Lower leg skin (tissue), 4 donors: ENCODE measurements around the gene TASOR. TPM values are rescaled to one million over a fixed set of nuclear protein-coding genes. Genes with fewer than 3 reads are reported as not detected.

Experiments
- DNase-seq, 2 donors: peaks; one replicate each; pipeline ENCODE4 v3.0.0-alpha.2; 2019; ENCODE audit warnings: low spot score in 2 of 2
- H3K4me3 ChIP-seq: fragments of 200-600 bp; sonication (generic); 2 replicates; pipeline ENCODE4 v1.5.1; 2017; ENCODE audit warnings: mild to moderate bottlenecking, low read depth; ENCODE audit not compliant: poor library complexity, severe bottlenecking
- POLR2A ChIP-seq, 2 donors: fragments of 450-650 bp; IDR thresholded peaks; one replicate each; pipeline ENCODE4 v1.6.1; 2016 to 2017; ENCODE audit warnings: antibody characterized with exemption in 2 of 2, mild to moderate bottlenecking in 1 of 2, moderate library complexity in 1 of 2
- WGBS, 2 donors: methylation state at CpG; one replicate each; pipeline ENCODE4 v1.1.5; 2018; 5-methylcytosine and 5-hydroxymethylcytosine counted together
- intact Hi-C: fragments of 100-400 bp; cut with DNase I; formaldehyde crosslinking; loops from one replicate; pipeline ENCODE4 v1.15.0; 2023; ENCODE audit warnings: low total_unique reads
- total RNA-seq, 4 donors: library from RNA; depleted of rRNA; stranded (reverse); fragments of >200 nt; gene quantifications; one replicate each; pipeline ENCODE4 v1.1.0, GENCODE V29; 2016
- TF ChIP-seq, protein P1 (sequence below), 3 donors: fragments of 450-650 bp; IDR thresholded peaks; one replicate each; pipeline ENCODE4 v1.5.1; 2016; ENCODE audit warnings: antibody characterized with exemption in 3 of 3, mild to moderate bottlenecking in 3 of 3, moderate library complexity in 2 of 3

The TASOR gene
- total RNA-seq, 4 donors from 2014 or later, result 53.7 to 70.1 (median 64.8) TPM

DNA sequence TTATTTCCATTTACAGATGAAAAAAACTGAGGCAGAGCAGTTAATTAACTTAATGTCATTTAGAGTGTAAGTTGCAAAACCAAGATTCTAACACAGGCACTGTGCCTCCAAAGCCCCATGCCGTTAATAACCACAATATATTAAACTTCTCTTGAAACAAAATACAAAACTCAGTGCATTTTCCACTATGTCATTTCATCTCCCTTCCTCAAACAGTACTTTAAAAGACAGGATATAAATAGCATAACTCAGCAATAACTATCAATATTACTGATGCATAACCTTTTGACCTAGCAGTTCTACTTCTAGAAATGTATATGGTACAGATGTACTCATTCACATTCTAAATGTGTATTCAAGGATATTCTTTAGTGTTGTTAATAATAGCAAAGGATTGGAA, 5.1 kb upstream of the TASOR start:
- DNase-seq, result no peak
- 54 to 62% methylated on average over 1 of the region's 1 CpG for WGBS, 2 donors
- no peak overlapping the region for H3K4me3 ChIP-seq
- TF ChIP-seq POLR2A (IDR thresholded peaks at IDR 0.05), result no peak
- TF ChIP-seq, protein P1, sequence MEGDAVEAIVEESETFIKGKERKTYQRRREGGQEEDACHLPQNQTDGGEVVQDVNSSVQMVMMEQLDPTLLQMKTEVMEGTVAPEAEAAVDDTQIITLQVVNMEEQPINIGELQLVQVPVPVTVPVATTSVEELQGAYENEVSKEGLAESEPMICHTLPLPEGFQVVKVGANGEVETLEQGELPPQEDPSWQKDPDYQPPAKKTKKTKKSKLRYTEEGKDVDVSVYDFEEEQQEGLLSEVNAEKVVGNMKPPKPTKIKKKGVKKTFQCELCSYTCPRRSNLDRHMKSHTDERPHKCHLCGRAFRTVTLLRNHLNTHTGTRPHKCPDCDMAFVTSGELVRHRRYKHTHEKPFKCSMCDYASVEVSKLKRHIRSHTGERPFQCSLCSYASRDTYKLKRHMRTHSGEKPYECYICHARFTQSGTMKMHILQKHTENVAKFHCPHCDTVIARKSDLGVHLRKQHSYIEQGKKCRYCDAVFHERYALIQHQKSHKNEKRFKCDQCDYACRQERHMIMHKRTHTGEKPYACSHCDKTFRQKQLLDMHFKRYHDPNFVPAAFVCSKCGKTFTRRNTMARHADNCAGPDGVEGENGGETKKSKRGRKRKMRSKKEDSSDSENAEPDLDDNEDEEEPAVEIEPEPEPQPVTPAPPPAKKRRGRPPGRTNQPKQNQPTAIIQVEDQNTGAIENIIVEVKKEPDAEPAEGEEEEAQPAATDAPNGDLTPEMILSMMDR (IDR thresholded peaks at IDR 0.05), result no peak
- intact Hi-C loops, result no loop called here

DNA sequence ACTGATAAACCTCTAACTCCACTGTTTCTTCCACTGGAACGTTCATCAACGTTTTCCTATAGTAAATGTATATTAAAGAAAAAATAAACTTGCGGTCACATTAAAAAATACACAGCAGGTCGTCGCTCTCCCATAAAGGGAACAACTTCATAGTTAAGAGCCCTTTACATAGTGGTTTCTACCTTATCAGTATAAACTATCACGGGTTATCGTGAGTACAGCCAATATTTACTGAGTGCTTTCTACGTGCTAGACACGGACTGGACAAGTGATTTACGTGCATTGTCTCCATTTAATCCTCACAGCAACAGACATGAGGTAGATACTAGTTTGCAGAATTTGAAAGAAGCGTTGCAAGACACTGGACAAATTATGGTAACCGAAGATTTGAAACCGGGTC, 964 bp upstream of the TASOR start:
- DNase-seq, result no peak
- TF ChIP-seq, protein P1 (IDR thresholded peaks at IDR 0.05), result no peak
- TF ChIP-seq POLR2A (IDR thresholded peaks at IDR 0.05), result no peak
- WGBS, 2 donors, result 96 to 97% methylated on average over 13 of the region's 13 CpGs
- intact Hi-C loops, result no loop called here
- H3K4me3 ChIP-seq, result no peak overlapping the region

DNA sequence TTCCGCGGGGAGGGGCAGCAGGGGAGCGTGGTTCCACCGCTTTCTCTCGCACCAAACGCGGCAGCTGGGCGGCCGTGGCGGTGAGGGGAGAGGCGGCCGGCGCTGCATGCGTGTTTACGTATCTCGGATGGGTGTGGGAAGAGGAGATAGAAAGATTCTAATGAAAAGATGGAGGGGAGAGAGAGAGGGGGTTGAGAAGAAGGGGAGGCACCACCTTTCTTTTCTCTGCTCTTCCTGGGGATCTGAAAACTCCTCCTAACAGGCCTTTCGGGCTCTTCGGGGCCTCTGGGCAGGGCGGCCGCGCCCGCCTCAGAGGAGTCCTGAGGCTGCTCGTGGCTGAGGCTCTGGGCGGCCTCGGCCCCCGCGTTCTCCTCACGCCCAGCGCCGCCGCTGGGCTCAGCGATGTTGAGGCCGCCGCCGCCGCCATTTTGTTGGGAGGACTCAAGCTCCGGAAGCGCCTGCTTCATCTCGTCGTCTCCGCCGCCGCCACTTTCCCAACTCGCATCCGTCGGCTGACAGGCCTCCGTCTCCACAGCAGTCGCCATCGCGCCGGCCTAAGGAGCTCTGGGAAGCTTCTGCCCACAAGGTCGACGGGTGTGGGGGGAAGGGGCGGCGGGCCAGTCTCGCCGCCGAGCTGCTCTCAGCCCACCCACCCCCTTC, 473 bp downstream of the TASOR start:
- intact Hi-C loops, result no loop called here
- DNase-seq, result peak; percentile 68 to 95
- no peak for TF ChIP-seq POLR2A (IDR thresholded peaks at IDR 0.05)
- TF ChIP-seq, protein P1 (IDR thresholded peaks at IDR 0.05), result no peak
- WGBS, 2 donors, result 0 to 2% methylated on average over 33 to 43 of the region's 58 CpGs
- peak overlapping the region; percentile 65 for H3K4me3 ChIP-seq

DNA sequence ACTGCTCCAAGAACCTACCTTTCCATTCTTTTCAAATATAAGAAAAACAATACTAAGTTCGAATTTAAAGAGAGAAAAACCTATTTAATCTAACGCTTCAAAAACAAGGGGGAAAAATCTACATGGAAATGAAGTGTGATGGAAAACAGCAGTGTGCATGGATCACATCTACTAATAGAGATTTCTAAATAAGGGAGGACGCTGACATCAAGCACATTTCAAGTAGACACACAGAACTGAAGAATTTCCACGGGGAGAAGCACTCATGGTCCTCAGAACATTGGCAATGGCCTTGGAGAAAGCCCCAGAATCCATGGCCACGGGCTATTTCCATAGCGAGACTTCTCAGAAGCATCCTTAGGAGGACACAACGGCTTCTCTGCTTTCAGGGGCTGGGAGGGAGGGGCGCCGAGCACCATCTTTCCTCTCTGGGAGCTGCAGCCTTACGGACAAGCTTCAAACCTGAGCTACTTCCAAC, 1.0 kb downstream of the TASOR start:
- H3K4me3 ChIP-seq, result peak overlapping the region; percentile 65
- intact Hi-C loops, result no loop called here
- no peak for DNase-seq
- TF ChIP-seq, protein P1 (IDR thresholded peaks at IDR 0.05), result no peak
- TF ChIP-seq POLR2A (IDR thresholded peaks at IDR 0.05), result no peak
- 18 to 20% methylated on average over 10 of the region's 10 CpGs for whole genome bisulfite sequencing, 2 donors

DNA sequence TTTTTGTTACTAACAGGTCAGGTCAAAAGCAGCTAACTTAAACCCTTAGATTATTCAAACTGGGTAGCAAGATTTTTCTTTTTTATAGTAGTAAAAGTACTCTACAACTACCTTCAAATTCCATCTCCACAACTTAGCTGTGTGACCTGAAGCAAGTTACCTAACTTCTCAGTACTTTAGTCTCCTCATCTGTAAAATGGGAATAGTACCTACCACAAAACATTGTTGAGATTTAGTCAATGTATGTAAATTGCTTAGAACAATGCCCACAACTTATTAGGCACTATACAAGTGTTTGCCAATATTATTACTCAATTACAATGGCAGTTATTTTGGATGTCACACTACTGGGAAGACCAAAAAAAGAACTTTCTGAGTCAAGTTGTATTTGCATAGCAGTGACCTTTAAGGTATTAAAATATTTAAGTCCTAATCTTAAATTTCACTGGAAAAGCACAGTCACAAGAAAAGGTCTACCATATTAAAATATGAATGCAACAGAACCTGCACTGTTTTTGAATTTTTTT, 2.9 kb downstream of the TASOR start:
- H3K4me3 ChIP-seq, result no peak overlapping the region
- TF ChIP-seq POLR2A (IDR thresholded peaks at IDR 0.05), result no peak
- TF ChIP-seq, protein P1 (IDR thresholded peaks at IDR 0.05), result no peak
- DNase-seq, result no peak
- intact Hi-C loops, result no loop called here
